Smooth muscle cell (in vitro differentiated cells): ENCODE data around the gene NECTIN2. TPM values are rescaled to one million over a fixed set of nuclear protein-coding genes. Genes with fewer than 3 reads are reported as not detected.

Experiments
- DNase-seq: peaks from one replicate; lab custom pipeline; 2025; ENCODE audit not compliant: unreplicated experiment; lab: John Stamatoyannopoulos, UW
- H2AFZ ChIP-seq: fragments of 200-600 bp; sonication (generic); 2 replicates; pipeline ENCODE4 v1.6.0; 2016; ENCODE audit warnings: antibody characterized with exemption, low read depth, mild to moderate bottlenecking
- H3F3A ChIP-seq: fragments of 200-600 bp; sonication (generic); 2 replicates; pipeline ENCODE4 v1.6.0; 2017; ENCODE audit warnings: antibody characterized with exemption, low read depth
- H3K27ac ChIP-seq: fragments of 200-600 bp; sonication (generic); 2 replicates; pipeline ENCODE4 v1.5.1; 2016; ENCODE audit warnings: low read depth, mild to moderate bottlenecking
- H3K27me3 ChIP-seq: fragments of 200-600 bp; sonication (generic); 2 replicates; pipeline ENCODE4 v1.6.1; 2016; ENCODE audit warnings: low read depth, mild to moderate bottlenecking
- H3K36me3 ChIP-seq: fragments of 200-600 bp; sonication (generic); 2 replicates; pipeline ENCODE4 v1.5.1; 2016; ENCODE audit warnings: low read depth
- H3K4me1 ChIP-seq: fragments of 200-600 bp; sonication (generic); 2 replicates; pipeline ENCODE4 v1.5.1; 2016; ENCODE audit warnings: low read depth
- H3K4me2 ChIP-seq: fragments of 200-600 bp; sonication (generic); 2 replicates; pipeline ENCODE4 v1.6.0; 2016; ENCODE audit warnings: mild to moderate bottlenecking
- H3K4me3 ChIP-seq: fragments of 200-600 bp; sonication (generic); 2 replicates; pipeline ENCODE4 v1.5.1; 2016; ENCODE audit warnings: mild to moderate bottlenecking
- H3K79me2 ChIP-seq: fragments of 200-600 bp; sonication (generic); 2 replicates; pipeline ENCODE4 v1.6.0; 2016; ENCODE audit warnings: low read depth, mild to moderate bottlenecking
- H3K9ac ChIP-seq: fragments of 200-600 bp; sonication (generic); 2 replicates; pipeline ENCODE4 v1.6.0; 2016; ENCODE audit warnings: low read depth
- H3K9me3 ChIP-seq: fragments of 200-600 bp; sonication (generic); replicated peaks from 2 replicates; pipeline ENCODE4 v1.5.1; 2016; ENCODE audit warnings: low read depth
- H4K20me1 ChIP-seq: fragments of 200-600 bp; sonication (generic); 2 replicates; pipeline ENCODE4 v1.6.0; 2016; ENCODE audit warnings: low read depth
- WGBS: methylation state at CpG from one replicate; pipeline ENCODE4 v1.1.7; 2016; ENCODE audit warnings: low lambda C conversion rate; 5-methylcytosine and 5-hydroxymethylcytosine counted together
- polyA plus RNA-seq: library from polyadenylated mRNA; unstranded; fragments of >200 nt; fragmentation: Nextera tagmentation; extraction: Ambion mirVana; gene quantifications from 2 replicates; pipeline ENCODE4 v1.2.1, GENCODE V29; 2016
- total RNA-seq: library from RNA; depleted of rRNA; stranded (reverse); fragments of >200 nt; gene quantifications from 2 replicates; pipeline ENCODE4 v1.2.3, GENCODE V29; 2014
- TF ChIP-seq, protein P1 (sequence below): fragments of 200-600 bp; sonication (generic); IDR thresholded peaks from 2 replicates; pipeline ENCODE4 v1.5.1; 2017; ENCODE audit warnings: borderline replicate concordance, mild to moderate bottlenecking, antibody characterized with exemption; ENCODE audit not compliant: insufficient read depth, poor library complexity, severe bottlenecking

NECTIN2 gene
- total and polyA plus RNA-seq, 2 experiments from 2014 or later = 94.6 to 160 TPM

DNA sequence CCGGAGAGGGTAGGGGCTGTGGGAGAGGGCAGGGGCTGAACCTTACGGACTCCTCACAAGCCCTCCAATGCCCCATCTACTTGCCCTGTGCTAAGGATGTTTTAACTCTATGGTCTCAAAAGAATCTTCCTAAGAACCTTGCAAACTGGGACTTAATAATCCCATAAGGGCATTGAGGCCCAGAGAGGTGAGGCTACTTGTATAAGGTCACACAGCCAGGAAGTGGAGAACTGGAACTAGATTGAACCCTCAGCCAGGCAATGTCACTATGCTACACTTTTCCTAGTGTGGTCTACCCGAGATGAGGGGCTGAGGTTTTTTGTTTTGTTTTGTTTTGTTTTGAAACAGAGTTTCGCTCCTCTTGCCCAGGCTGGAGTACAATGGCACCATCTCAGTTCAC, 85.4 kb downstream of the NECTIN2 start:
- DNase-seq = no peak
- Histone ChIP-seq H3F3A (no peaks in the 10 kb centered on the region), H3K79me2 (no peaks in the 10 kb centered on the region), H3K27ac (no peak overlapping the region), H3K4me2 (no peak overlapping the region), H3K36me3 (no peaks in the 10 kb centered on the region), H3K4me1 (no peaks in the 10 kb centered on the region), H3K4me3 (no peak overlapping the region), H4K20me1 (no peaks in the 10 kb centered on the region), H3K9ac (no peak overlapping the region), H3K27me3 (no peaks in the 10 kb centered on the region), H2AFZ (no peak overlapping the region), H3K9me3 (no peaks in the 10 kb centered on the region)
- 86% methylated on average over 4 of the region's 4 CpGs for WGBS
- TF ChIP-seq, protein P1, sequence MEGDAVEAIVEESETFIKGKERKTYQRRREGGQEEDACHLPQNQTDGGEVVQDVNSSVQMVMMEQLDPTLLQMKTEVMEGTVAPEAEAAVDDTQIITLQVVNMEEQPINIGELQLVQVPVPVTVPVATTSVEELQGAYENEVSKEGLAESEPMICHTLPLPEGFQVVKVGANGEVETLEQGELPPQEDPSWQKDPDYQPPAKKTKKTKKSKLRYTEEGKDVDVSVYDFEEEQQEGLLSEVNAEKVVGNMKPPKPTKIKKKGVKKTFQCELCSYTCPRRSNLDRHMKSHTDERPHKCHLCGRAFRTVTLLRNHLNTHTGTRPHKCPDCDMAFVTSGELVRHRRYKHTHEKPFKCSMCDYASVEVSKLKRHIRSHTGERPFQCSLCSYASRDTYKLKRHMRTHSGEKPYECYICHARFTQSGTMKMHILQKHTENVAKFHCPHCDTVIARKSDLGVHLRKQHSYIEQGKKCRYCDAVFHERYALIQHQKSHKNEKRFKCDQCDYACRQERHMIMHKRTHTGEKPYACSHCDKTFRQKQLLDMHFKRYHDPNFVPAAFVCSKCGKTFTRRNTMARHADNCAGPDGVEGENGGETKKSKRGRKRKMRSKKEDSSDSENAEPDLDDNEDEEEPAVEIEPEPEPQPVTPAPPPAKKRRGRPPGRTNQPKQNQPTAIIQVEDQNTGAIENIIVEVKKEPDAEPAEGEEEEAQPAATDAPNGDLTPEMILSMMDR = no peak

Other genes starting within 250 kb of the NECTIN2 start
- not detected in 2 replicates for gene IGSF23, start 232.7 kb upstream of the NECTIN2 start, total RNA-seq
- gene IGSF23, start 232.7 kb upstream of the NECTIN2 start, polyA plus RNA-seq = not detected in 2 replicates
- gene PVR, start 202.4 kb upstream of the NECTIN2 start, total RNA-seq = 23.5 and 25.4 TPM in 2 replicates
- gene PVR, start 202.4 kb upstream of the NECTIN2 start, polyA plus RNA-seq = 28.5 and 35.0 TPM in 2 replicates
- 0.81 and 1.5 TPM in 2 replicates for gene CEACAM19, start 174.8 kb upstream of the NECTIN2 start, total RNA-seq
- gene CEACAM19, start 174.8 kb upstream of the NECTIN2 start, polyA plus RNA-seq = 0.88 and 2.4 TPM in 2 replicates
- not detected in 2 replicates for gene CEACAM16, start 147.1 kb upstream of the NECTIN2 start, total RNA-seq
- gene CEACAM16, start 147.1 kb upstream of the NECTIN2 start, polyA plus RNA-seq = not detected in 2 replicates
- gene BCL3, start 97.6 kb upstream of the NECTIN2 start, total RNA-seq = 8.1 and 12.2 TPM in 2 replicates
- gene BCL3, start 97.6 kb upstream of the NECTIN2 start, polyA plus RNA-seq = 52.8 and 54.0 TPM in 2 replicates
- gene CBLC, start 68.4 kb upstream of the NECTIN2 start, total RNA-seq = 0.40 and 0.90 TPM in 2 replicates
- 0.87 and 2.3 TPM in 2 replicates for gene CBLC, start 68.4 kb upstream of the NECTIN2 start, polyA plus RNA-seq
- gene BCAM, start 37.2 kb upstream of the NECTIN2 start, total RNA-seq = 1.7 and 5.0 TPM in 2 replicates
- 1.5 and 6.4 TPM in 2 replicates for gene BCAM, start 37.2 kb upstream of the NECTIN2 start, polyA plus RNA-seq
- 38.7 and 96.0 TPM in 2 replicates for gene TOMM40, start 45.0 kb downstream of the NECTIN2 start, total RNA-seq
- gene TOMM40, start 45.0 kb downstream of the NECTIN2 start, polyA plus RNA-seq = 65.0 and 69.7 TPM in 2 replicates
- 228 and 237 TPM in 2 replicates for gene APOE, start 59.5 kb downstream of the NECTIN2 start, total RNA-seq
- gene APOE, start 59.5 kb downstream of the NECTIN2 start, polyA plus RNA-seq = 329 and 458 TPM in 2 replicates
- 8.0 and 28.4 TPM in 2 replicates for gene APOC1, start 68.3 kb downstream of the NECTIN2 start, total RNA-seq
- 28.6 and 31.5 TPM in 2 replicates for gene APOC1, start 68.3 kb downstream of the NECTIN2 start, polyA plus RNA-seq
- gene APOC4, start 95.9 kb downstream of the NECTIN2 start, total RNA-seq = not detected in 2 replicates
- gene APOC4, start 95.9 kb downstream of the NECTIN2 start, polyA plus RNA-seq = not detected in 2 replicates
- 0.40 TPM in 1 of 2 replicates, not detected in the other for gene APOC2, start 99.8 kb downstream of the NECTIN2 start, total RNA-seq
- 0.29 and 0.61 TPM in 2 replicates for gene APOC2, start 99.8 kb downstream of the NECTIN2 start, polyA plus RNA-seq
- 30.7 and 41.9 TPM in 2 replicates for gene CLPTM1, start 109.1 kb downstream of the NECTIN2 start, total RNA-seq
- gene CLPTM1, start 109.1 kb downstream of the NECTIN2 start, polyA plus RNA-seq = 62.1 and 79.3 TPM in 2 replicates
- 10.4 and 11.2 TPM in 2 replicates for gene RELB, start 155.2 kb downstream of the NECTIN2 start, total RNA-seq
- 27.1 and 31.3 TPM in 2 replicates for gene RELB, start 155.2 kb downstream of the NECTIN2 start, polyA plus RNA-seq
- 34.6 and 54.0 TPM in 2 replicates for gene CLASRP, start 192.7 kb downstream of the NECTIN2 start, total RNA-seq
- 24.3 and 34.3 TPM in 2 replicates for gene CLASRP, start 192.7 kb downstream of the NECTIN2 start, polyA plus RNA-seq
- 1.1 TPM in 1 of 2 replicates, not detected in the other for gene ZNF296, start 230.2 kb downstream of the NECTIN2 start, total RNA-seq
- gene ZNF296, start 230.2 kb downstream of the NECTIN2 start, polyA plus RNA-seq = 0.21 and 1.7 TPM in 2 replicates
- 29.4 and 50.6 TPM in 2 replicates for gene GEMIN7, start 233.0 kb downstream of the NECTIN2 start, total RNA-seq
- 66.5 and 67.0 TPM in 2 replicates for gene GEMIN7, start 233.0 kb downstream of the NECTIN2 start, polyA plus RNA-seq
- 11.7 and 19.2 TPM in 2 replicates for gene PPP1R37, start 246.9 kb downstream of the NECTIN2 start, total RNA-seq
- gene PPP1R37, start 246.9 kb downstream of the NECTIN2 start, polyA plus RNA-seq = 8.2 and 8.7 TPM in 2 replicates